ENCODE data around the gene TP73. TPM values are rescaled to one million over a fixed set of nuclear protein-coding genes. Genes with fewer than 3 reads are reported as not detected.
"Not testable (repeated sequence)": the region's sequence is repeated elsewhere in the genome, so short reads cannot be mapped to it uniquely, and the experiment has no call there.

TP73 gene
- polyA plus RNA-seq, 1 donor from 2014 or later: 0.88 TPM

- Mint-ChIP-seq H3K27me3 (peaks cover 13% of the 10 kb centered on the region), H3K4me1 (peaks cover 0 to 1% (median 0%) of the 10 kb centered on the region in 3 donors), H3K9me3 (no peaks in the 10 kb centered on the region), H3K36me3 (no peaks in the 10 kb centered on the region), H3K4me3 (no peak overlapping the region), H3K27ac (no peak overlapping the region)
Observed at GRCh38 chr1:3714284-3714741, 62.0 kb downstream of the TP73 start.

DNA sequence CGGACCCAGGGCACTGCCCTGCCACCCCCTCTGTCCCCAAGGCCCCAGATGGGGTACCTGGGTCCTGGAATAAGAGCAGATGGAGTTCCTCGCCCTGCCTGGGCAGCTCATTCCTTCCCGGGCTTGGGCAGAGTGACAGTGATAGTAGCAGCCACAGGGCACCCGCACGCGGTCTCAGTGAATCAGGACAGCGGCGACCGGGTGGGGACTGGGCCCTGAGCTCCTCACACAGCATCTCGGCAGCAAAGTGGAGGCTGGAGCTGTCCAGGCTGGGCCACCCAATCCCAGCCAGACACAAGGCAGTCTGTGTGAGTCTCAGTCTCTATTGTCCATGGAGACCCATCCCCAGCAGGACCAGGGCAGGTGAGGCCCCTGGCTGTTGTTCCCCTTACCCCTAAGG is 62.5 kb downstream of the TP73 start:
- Mint-ChIP-seq H3K9me3 (no peaks in the 10 kb centered on the region), H3K4me1 (peaks cover 0 to 1% (median 0%) of the 10 kb centered on the region in 3 donors), H3K36me3 (no peaks in the 10 kb centered on the region), H3K27me3 (peaks cover 13% of the 10 kb centered on the region), H3K27ac (no peak overlapping the region), H3K4me3 (no peak overlapping the region)

DNA sequence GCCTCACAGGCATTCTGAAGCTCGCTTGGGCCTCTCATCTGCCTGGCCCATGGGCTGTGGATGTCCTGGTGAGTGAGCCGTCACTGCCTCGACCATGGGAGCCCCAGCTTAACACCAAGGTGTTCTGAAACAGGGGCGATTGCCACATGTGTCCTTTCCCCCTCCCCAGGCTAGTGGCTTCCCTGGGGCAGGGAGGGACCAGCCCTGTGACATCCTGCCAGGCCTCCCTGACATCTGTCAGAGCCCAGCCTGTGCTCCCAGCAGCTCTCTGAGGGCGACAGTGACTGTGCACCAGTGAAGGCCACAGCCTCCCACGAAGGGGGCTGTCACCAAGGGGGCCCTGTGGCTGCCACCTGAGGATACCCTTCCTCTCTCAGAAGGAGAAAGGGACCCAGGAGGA is 64.0 kb downstream of the TP73 start:
- H3K4me3 Mint-ChIP-seq: no peak overlapping the region
- peaks cover 0 to 1% (median 0%) of the 10 kb centered on the region in 3 donors for H3K4me1 Mint-ChIP-seq
- no peaks in the 10 kb centered on the region for H3K36me3 Mint-ChIP-seq
- no peak overlapping the region for H3K27ac Mint-ChIP-seq
- peaks cover 11% of the 10 kb centered on the region for H3K27me3 Mint-ChIP-seq
- no peaks in the 10 kb centered on the region for H3K9me3 Mint-ChIP-seq

GRCh38 chr1:3717041-3717714 is 64.9 kb downstream of the TP73 start:
- no peaks in the 10 kb centered on the region for H3K9me3 Mint-ChIP-seq
- H3K27ac Mint-ChIP-seq: no peak overlapping the region
- no peaks in the 10 kb centered on the region for H3K36me3 Mint-ChIP-seq
- peaks cover 0 to 1% (median 0%) of the 10 kb centered on the region in 3 donors for H3K4me1 Mint-ChIP-seq
- H3K27me3 Mint-ChIP-seq: peaks cover 13% of the 10 kb centered on the region
- no peak overlapping the region for H3K4me3 Mint-ChIP-seq

DNA sequence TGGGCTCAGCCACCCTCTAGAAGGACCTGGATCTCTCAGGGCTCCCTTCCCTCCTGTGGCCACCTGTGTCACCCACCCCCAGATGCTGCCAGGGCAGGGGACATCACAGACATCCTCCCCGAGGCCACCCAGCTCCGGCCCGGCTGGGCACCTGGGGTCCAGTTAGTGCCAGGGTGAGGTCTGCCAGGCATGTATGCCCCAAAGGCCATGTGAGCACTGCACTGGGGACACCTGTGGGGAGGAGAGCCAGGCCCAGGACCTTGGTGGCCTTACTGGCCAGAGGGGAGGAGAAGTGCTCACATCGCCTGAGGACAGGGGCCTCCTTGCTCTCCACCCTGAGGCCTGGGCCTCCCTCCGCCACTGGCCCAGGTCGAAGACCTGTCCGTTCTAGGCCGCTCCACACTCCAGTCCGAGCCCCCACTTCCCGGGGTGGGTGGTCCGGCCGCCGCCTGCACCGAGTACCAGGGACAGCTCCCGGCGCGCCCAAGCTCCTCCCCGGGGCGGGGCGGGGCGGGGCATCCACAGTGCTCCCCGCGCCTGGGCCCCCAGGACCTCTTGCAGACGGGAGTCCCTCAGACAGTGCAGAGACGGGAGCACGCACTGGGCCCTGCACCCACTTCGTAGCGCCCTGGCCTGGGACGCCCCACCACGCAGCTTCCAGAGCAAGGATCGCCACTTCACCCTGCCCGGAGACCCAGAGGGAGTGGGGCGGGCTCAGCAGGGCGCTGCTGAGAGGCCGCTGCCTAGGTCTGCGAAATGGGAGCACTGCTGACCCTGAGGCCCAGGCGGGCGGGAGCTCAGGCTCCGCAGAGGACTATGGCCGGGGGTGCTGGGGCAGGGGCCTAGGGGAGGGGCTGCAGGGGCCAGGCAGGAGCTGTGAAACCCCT is 65.6 kb downstream of the TP73 start:
- no peaks in the 10 kb centered on the region for H3K36me3 Mint-ChIP-seq
- H3K27me3 Mint-ChIP-seq: peaks cover 11% of the 10 kb centered on the region
- no peaks in the 10 kb centered on the region for H3K9me3 Mint-ChIP-seq
- H3K4me3 Mint-ChIP-seq: peak overlapping the region in 1 of 4 donors; percentile 8
- H3K27ac Mint-ChIP-seq: no peak overlapping the region
- H3K4me1 Mint-ChIP-seq: peaks cover 0 to 1% (median 0%) of the 10 kb centered on the region in 3 donors

DNA sequence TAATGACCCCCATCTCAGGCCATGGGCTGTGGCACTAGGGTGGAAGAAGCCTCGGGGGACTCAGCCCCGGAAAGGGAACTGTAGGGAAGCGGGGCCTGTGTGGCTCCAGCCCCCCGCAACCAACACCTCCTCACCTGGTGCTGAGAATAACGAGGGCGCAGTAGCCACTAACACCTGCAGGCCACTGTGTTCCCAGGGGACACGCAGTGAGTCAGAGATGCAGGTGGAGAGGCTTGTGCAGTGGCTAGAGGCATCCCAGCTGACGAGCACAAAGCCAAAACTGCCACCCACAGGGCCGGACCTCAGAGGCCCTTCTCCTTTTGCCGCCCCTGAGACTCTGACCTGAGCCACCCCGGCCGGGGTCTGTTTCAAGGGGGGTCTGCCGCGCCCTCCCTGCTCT is 66.4 kb downstream of the TP73 start:
- no peaks in the 10 kb centered on the region for H3K36me3 Mint-ChIP-seq
- no peak overlapping the region for H3K27ac Mint-ChIP-seq
- peaks cover 11% of the 10 kb centered on the region for H3K27me3 Mint-ChIP-seq
- peaks cover 0 to 1% (median 0%) of the 10 kb centered on the region in 3 donors for H3K4me1 Mint-ChIP-seq
- no peaks in the 10 kb centered on the region for H3K9me3 Mint-ChIP-seq
- H3K4me3 Mint-ChIP-seq: no peak overlapping the region

- Mint-ChIP-seq H3K27me3 (peaks cover 9% of the 10 kb centered on the region), H3K27ac (peak overlapping the region in 1 of 3 donors; percentile 40), H3K9me3 (no peaks in the 10 kb centered on the region), H3K4me1 (no peaks in the 10 kb centered on the region), H3K4me3 (peak overlapping the region in 1 of 4 donors; percentile 43), H3K36me3 (no peaks in the 10 kb centered on the region)
Observed at GRCh38 chr1:3721955-3722465, 69.7 kb downstream of the TP73 start.

DNA sequence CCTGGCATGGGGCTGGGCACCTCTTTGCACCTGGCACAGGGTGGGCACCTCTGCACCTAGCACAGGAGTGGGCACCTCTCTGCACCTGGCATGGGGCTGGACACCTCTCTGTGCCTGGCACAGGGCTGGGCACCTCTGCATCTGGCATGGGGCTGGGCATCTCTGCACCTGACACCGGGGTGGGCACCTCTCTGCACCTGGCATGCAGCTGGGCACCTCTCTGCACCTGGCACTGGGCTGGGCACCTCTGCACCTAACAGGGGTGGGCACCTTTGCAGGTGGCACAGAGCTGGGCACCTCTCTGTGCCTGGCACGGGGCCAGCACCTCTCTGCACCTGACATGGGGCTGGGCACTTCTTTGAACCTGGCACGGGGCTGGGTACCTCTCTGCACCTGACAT is 70.5 kb downstream of the TP73 start:
- H3K36me3 Mint-ChIP-seq: no peaks in the 10 kb centered on the region
- peaks cover 9% of the 10 kb centered on the region for H3K27me3 Mint-ChIP-seq
- H3K27ac Mint-ChIP-seq: no peak overlapping the region
- no peaks in the 10 kb centered on the region for H3K4me1 Mint-ChIP-seq
- no peak overlapping the region for H3K4me3 Mint-ChIP-seq
- H3K9me3 Mint-ChIP-seq: no peaks in the 10 kb centered on the region

GRCh38 chr1:3724416-3725030 is 72.2 kb downstream of the TP73 start:
- not testable (repeated sequence) for H3K27me3 Mint-ChIP-seq, H3K9me3 Mint-ChIP-seq, H3K4me3 Mint-ChIP-seq, H3K4me1 Mint-ChIP-seq, H3K27ac Mint-ChIP-seq, H3K36me3 Mint-ChIP-seq

- no peak overlapping the region for H3K27ac Mint-ChIP-seq
- no peaks in the 10 kb centered on the region for H3K9me3 Mint-ChIP-seq
- no peaks in the 10 kb centered on the region for H3K4me1 Mint-ChIP-seq
- peaks cover 6% of the 10 kb centered on the region for H3K27me3 Mint-ChIP-seq
- H3K4me3 Mint-ChIP-seq: no peak overlapping the region
- H3K36me3 Mint-ChIP-seq: peaks cover 2% of the 10 kb centered on the region
Observed at GRCh38 chr1:3725366-3725765, 73.0 kb downstream of the TP73 start.

DNA sequence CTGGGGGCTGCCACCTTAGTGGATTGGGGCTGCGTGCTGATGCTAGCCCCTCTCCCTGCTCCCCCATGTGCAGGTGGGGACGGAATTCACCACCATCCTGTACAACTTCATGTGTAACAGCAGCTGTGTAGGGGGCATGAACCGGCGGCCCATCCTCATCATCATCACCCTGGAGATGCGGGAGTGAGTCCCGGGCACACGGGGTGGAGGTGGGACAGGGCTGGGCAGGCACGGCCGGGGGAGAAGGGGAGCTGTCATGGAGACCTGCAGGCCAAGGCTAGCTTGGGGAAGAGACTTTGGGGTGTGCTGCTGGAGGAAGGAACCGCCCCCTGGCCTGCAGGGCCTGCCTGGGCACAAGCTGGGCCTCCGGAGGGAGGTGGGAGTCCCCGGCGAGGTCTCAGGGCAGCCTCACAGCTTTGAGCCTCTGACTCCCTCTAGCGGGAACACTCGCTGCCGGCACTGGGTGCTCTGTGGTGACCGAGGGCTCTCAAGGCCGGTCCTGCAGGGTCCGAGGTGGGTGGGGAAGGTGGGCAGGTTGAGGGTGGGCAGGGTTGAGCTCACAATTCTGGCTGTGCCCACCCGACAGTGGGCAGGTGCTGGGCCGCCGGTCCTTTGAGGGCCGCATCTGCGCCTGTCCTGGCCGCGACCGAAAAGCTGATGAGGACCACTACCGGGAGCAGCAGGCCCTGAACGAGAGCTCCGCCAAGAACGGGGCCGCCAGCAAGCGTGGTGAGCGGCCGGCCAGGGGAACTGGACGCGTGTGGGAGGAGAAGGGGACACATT is 74.9 kb downstream of the TP73 start:
- H3K27me3 Mint-ChIP-seq: no peaks in the 10 kb centered on the region
- H3K36me3 Mint-ChIP-seq: peaks cover 2% of the 10 kb centered on the region
- no peak overlapping the region for H3K4me3 Mint-ChIP-seq
- no peaks in the 10 kb centered on the region for H3K9me3 Mint-ChIP-seq
- H3K27ac Mint-ChIP-seq: no peak overlapping the region
- no peaks in the 10 kb centered on the region for H3K4me1 Mint-ChIP-seq

DNA sequence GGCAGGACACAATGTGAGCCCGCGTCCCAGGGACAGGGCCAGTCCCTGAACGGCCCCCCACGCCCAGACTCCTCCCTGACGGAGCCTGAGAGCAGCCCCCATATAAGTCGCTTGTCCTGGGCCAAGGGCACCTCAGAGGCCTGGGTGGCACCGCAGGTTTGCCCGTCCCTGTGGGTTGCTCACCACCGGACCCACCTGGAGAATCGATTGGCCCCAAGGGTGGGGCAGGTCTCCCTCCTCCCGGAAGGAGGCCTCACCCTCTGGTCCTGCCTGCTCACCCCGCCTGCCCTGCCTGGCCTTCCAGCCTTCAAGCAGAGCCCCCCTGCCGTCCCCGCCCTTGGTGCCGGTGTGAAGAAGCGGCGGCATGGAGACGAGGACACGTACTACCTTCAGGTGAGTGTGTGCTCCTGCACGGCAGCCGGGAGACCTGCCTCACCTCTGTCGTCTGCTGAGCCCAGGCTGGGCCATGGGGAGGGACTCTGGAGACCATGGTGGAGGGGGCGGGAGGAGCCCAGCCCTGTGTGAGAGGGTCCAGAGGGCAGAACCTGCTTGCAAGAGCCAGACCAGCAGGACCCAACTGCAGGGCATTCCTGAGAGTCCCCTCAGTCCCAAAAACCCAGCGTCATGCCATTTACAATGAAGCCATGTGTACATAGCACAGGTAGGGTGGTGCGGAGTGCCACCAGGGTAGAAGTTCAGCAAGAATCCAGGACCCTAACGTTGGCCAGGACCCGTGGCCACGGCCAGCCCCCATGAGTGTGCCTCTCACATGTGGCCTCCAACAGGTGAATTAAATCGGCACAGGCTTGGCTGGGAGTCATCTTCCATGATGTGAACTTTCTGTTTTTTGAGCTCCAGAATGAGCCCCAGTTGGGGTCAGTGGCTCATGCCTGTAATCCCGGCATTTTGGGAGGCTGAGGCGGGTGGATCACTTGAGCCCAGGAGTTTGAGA is 75.8 kb downstream of the TP73 start:
- Mint-ChIP-seq H3K27me3 (no peaks in the 10 kb centered on the region), H3K9me3 (no peaks in the 10 kb centered on the region), H3K4me3 (no peak overlapping the region), H3K4me1 (no peaks in the 10 kb centered on the region), H3K27ac (no peak overlapping the region), H3K36me3 (peaks cover 2% of the 10 kb centered on the region)

DNA sequence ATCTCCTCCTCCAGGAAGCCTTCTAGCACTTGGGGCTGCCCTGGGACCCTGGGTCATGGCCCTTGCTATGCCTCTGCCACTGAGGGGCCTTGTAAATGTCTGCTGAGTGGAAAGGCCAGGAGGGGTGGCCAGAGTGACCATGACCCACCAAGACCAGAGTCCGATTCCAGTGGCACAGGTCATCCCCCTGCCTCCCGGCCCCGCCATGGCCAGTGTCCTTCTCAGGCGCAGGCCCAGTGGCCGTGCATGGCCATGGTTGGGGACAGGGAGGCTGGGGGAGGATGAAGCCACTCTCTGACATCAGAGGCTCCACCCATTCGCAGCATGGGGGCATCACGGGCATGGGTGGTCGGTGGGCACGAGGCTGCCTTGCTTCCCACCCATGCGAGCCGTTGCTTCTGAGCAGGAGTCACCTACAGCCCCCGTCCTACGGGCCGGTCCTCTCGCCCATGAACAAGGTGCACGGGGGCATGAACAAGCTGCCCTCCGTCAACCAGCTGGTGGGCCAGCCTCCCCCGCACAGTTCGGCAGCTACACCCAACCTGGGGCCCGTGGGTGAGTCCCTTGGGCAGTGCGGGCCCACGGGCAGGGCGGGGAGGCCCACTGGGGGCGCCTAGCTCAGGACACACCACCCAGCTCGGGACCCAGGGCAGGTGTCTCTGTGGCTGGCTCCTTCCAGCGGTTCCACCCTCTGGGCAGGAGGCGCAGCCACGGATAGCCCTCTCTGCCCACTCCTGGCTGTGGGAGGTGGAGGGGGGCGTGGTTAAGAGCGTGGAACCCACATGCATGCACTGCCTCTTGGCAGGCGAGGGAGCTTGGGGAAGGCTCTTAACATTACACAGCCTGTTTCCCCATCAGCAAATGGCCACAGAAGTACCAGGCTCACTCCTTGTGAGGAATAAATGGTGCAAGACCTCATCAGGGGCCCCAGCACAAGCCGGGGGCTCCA is 77.6 kb downstream of the TP73 start:
- Mint-ChIP-seq H3K9me3 (no peaks in the 10 kb centered on the region), H3K4me1 (no peaks in the 10 kb centered on the region), H3K36me3 (peaks cover 2% of the 10 kb centered on the region), H3K4me3 (no peak overlapping the region), H3K27ac (no peak overlapping the region), H3K27me3 (no peaks in the 10 kb centered on the region)
